Activated naive CD4-positive, alpha-beta T cell treated with anti-CD3 and anti-CD28 coated beads, Interleukin-2, amount 10 ng/mL, durations not matched to agents 5 hours and 36 hours (primary cell): ENCODE results near the gene VIL1. TPM values are rescaled to one million over a fixed set of nuclear protein-coding genes. Genes with fewer than 3 reads are reported as not detected.

Experiments
- microRNA-seq: library from miRNA; unstranded; fragments of <30 nt; microRNA quantifications from one replicate; pipeline ENCODE4 v1.2.0, GENCODE V29; 2022; ENCODE audit warnings: borderline microRNAs expressed, borderline replicate concordance
- total RNA-seq, 2 experiments: library from RNA; stranded (reverse); gene quantifications; one replicate each; pipeline ENCODE4 v1.2.3, GENCODE V29; 2021

Gene VIL1
- not detected for total RNA-seq

DNA sequence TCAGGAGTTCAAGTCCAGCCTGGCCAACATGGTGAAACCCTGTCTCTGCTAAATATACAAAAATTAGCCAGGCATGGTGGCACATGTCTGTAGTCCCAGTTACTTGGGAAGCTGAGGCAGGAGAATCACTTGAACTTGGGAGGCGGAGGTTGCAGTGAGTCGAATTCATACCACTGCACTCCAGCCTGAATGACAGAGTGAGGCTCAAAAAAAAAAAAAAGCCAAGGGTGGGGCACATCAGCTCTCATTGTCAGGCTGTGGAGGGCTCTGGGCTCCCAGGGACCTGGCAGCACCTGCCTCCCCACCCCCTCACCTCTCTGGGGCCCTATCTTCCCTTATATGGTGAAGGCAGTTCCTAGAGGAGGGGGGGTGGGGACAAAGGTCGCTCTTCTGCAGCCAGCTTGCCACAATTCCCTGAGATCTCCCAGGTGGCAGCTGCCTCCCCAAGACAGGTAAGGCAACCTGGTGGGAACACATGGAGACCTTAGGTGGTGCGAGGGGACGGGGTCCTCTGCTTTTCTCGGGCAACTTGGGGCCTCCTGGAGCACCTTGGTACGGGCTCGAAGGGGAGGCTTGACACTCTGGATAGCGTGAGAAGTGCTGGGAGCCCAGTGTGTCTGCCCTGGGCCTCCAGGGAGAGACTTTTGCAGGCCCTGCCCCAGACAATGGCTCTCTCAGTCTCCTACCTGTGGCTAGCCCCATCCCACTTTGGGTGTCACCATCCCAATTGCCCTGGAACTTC lies at the start of gene VIL1:
Gene VIL1 (plus strand): TSS at position 407 of the 742 bp plus-strand sequence. CDS start 4,656 bp downstream, outside the sequence.

DNA sequence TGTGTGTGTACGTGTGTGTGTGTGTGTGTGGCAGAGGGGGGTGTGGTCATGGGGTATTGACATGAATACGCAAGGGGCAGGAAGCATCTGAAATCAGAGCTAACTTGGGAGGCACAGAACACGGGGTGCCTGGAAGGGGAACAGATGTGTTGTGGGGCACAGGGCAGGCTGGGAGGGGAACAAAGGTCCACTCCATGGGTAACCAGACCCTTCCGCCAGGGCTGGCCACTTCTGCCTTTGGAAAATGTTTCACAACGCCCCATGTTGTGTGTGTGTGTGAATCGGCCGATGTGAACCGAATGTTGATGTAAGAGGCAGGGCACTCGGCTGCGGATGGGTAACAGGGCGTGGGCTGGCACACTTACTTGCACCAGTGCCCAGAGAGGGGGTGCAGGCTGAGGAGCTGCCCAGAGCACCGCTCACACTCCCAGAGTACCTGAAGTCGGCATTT lies 37.0 kb upstream of the VIL1 start, which contains the start of gene SLC11A1:
Gene SLC11A1 (plus strand): TSS at position 358 of the 451 bp plus-strand sequence. CDS start 96 bp downstream, outside the sequence.

DNA sequence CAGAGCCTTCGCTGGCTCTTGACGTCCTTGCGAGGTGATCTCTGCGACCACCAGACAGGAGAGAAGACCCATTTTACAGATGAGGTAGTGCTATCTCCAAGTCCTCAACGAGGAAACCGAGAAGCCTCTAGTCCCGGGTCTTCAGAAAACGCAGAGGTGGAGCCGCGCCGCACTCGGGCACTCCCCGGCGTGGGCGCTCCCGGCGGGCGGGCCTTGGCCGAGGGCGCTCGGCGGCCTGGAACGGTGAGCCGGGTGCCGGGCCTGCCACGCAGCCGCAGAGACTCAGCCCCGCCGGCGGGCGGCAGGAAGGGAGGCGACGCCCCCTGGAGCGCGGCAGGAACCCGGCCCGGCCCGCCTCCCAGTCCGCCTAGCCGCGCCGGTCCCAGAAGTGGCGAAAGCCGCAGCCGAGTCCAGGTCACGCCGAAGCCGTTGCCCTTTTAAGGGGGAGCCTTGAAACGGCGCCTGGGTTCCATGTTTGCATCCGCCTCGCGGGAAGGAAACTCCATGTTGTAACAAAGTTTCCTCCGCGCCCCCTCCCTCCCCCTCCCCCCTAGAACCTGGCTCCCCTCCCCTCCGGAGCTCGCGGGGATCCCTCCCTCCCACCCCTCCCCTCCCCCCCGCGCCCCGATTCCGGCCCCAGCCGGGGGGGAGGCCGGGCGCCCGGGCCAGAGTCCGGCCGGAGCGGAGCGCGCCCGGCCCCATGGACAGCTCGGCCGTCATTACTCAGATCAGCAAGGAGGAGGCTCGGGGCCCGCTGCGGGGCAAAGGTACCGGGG lies 19.3 kb upstream of the VIL1 start, which contains the start of gene CTDSP1:
Gene CTDSP1 (plus strand): TSS at position 478 of the 776 bp plus-strand sequence. CDS start 223 bp downstream, at position 701.

Small RNA genes lying within 50 kb of the gene (microRNA-seq; reads per million reads assigned to microRNA genes)
- 18,691 reads per million, percentile 98 among the genes with 10 or more reads in this experiment for gene MIR26B

Other genes starting within 250 kb of the VIL1 start
- 100 to 1,000 TPM; 621 to 635 TPM for gene ARPC2, start 201.9 kb upstream of the VIL1 start, total RNA-seq
- under 1 TPM; 0.63 to 0.82 TPM for gene GPBAR1, start 158.1 kb upstream of the VIL1 start, total RNA-seq
- gene AAMP, start 149.0 kb upstream of the VIL1 start, total RNA-seq = 10 to 100 TPM; 45.8 to 46.4 TPM
- 10 to 100 TPM; 29.6 to 33.5 TPM for gene PNKD, start 148.6 kb upstream of the VIL1 start, total RNA-seq
- gene TMBIM1, start 126.6 kb upstream of the VIL1 start, total RNA-seq = 10 to 100 TPM; 79.6 to 85.0 TPM
- not detected for gene CATIP, start 62.3 kb upstream of the VIL1 start, total RNA-seq
- under 1 TPM; 0.30 to 0.46 TPM for gene SLC11A1, start 36.9 kb upstream of the VIL1 start, total RNA-seq
- 100 to 1,000 TPM; 209 to 223 TPM for gene CTDSP1, start 19.3 kb upstream of the VIL1 start, total RNA-seq
- 10 to 100 TPM; 24.8 to 25.6 TPM for gene USP37, start 149.2 kb downstream of the VIL1 start, total RNA-seq
- 10 to 100 TPM; 68.5 to 71.4 TPM for gene CNOT9, start 149.7 kb downstream of the VIL1 start, total RNA-seq
- under 1 TPM; 0.29 to 0.38 TPM for gene PLCD4, start 188.8 kb downstream of the VIL1 start, total RNA-seq
- gene ZNF142, start 240.5 kb downstream of the VIL1 start, total RNA-seq = 10 to 100 TPM; 41.4 to 42.7 TPM
- 10 to 100 TPM; 39.7 to 42.6 TPM for gene BCS1L, start 240.6 kb downstream of the VIL1 start, total RNA-seq